NCI-H2196 (cell line): ENCODE results near the gene CCR5.

Experiments
- DNase-seq: peaks from one replicate; lab custom pipeline; 2025; ENCODE audit not compliant: unreplicated experiment; lab: John Stamatoyannopoulos, UW

Gene CCR5

DNA sequence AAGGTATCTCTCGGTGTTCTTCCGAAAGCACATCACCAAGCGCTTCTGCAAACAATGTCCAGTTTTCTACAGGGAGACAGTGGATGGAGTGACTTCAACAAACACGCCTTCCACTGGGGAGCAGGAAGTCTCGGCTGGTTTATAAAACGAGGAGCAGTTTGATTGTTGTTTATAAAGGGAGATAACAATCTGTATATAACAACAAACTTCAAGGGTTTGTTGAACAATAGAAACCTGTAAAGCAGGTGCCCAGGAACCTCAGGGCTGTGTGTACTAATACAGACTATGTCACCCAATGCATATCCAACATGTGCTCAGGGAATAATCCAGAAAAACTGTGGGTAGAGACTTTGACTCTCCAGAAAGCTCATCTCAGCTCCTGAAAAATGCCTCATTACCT lies 12.3 kb upstream of the CCR5 start:
- no peak for DNase-seq

DNA sequence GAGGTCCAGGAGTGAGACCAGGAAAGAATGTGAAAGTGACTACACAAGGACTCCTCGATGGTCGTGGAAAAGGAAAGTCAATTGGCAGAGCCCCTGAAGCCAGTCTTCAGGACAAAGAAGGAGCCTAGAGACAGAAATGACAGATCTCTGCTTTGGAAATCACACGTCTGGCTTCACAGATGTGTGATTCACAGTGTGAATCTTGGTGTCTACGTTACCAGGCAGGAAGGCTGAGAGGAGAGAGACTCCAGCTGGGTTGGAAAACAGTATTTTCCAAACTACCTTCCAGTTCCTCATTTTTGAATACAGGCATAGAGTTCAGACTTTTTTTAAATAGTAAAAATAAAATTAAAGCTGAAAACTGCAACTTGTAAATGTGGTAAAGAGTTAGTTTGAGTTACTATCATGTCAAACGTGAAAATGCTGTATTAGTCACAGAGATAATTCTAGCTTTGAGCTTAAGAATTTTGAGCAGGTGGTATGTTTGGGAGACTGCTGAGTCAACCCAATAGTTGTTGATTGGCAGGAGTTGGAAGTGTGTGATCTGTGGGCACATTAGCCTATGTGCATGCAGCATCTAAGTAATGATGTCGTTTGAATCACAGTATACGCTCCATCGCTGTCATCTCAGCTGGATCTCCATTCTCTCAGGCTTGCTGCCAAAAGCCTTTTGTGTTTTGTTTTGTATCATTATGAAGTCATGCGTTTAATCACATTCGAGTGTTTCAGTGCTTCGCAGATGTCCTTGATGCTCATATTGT lies 10.8 kb upstream of the CCR5 start:
- DNase-seq, result peak; percentile 39

DNA sequence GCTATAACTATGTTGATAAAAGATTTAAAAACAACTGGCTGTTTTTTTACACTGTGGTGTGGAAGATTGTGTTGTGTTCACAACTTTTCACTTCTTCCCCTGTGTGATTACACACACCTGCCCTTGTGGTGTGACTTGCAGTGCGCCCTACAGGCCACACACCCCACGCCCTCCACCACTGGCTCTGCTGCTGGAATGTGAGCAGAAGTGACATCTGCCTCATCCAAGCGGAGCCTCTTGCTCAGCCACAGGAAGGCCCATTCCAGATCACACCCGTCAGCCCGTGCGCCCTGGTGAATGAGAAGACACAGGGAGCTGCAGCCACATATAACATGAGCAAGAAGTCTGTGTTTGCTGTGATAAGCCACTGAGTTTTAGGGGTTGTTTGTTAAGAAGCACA lies 9.8 kb upstream of the CCR5 start:
- DNase-seq, result no peak

DNA sequence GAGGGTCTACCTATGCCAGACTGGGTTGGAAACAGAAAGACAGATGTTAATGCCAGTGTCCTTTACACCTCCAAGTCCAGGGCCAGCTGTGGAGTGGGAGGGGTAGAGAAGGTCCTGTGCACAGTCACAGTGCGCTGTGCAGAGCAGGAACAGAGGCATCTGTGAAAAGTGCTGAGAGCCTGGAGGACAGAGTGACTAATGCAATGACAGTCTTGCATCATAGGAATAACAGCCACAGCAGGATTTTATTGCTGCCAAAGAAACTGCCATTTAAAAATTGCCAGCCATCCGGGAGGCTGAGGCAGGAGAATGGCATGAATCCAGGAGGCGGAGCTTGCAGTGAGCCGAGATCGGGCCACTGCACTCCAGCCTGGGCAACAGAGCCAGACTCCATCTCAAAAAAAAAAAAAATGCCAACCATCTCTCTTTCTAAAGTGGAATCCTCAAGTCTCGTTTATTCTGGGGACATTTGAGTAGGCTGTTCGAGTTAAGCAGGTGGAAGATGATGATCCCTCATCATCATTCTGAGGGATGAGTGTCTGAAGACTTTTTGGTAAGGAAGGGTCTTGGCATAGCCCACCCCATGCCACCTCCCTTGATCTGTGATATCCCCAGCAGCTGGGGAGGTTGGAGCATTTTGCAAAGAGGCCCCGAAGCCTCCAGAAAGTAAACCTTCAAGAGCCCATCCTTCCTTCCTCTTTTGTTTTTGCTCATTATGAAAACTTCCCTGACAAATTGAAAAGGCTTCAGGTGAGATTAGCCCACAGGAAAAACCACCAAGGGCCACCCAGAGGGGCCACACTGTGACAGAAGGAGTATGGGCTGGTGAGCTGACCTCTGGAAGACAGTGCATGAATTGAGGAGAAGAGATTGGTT lies 9.1 kb upstream of the CCR5 start:
- DNase-seq, result no peak

DNA sequence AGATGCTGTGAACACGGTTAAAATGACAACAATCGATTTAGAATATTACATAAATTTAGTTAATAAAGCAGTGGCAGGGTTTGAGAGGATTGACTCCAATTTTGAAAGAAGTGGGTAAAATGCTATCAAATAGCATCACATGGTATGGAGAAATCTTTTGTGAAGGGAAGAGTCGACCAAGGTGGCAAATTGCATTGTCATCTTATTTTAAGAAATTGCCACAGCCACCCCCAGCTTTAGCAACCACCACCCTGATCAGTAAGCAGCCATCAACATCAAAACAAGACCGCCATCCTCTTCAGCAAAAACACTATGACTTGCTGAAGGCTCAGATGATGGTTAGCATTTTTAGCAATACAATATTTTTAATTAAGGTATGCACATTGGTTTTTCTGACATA lies 5.7 kb upstream of the CCR5 start:
- no peak for DNase-seq

DNA sequence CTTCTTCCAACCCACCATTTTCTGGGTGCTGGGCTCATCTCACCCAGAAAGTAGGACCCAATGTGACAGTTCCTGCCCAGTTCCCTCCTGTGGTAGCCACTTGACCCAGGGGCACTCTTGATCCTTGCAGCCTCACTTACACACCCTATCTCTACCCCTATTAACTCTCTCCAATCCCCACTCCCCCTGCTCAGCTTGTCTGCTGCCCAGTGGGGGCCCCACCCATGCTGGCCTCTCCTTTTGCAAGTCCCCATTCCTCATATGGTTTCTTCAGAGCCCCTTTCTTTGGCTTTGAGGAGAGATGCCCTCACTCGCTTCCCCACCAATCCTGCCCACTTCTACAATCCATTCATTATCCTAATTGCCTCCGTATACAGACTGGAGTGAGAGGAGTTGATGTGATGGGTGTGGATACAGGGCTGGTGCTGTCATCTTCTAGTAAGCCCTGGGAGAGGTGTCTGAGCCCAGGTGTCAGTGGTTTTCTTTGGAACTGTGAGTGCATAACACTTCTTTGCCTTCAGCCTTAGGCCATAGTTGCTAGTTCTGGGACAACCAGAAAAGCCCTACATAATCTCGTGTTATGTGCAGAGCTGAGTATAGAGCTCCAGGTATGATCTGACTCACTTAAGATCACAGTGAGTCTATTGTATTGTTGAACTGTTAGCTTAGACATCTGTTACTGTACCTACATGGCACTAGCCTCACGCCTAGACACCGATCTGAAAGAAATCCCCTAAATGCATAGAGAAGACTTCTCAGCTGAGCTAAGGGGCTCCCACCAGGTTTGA lies 4.8 kb upstream of the CCR5 start:
- DNase-seq, result no peak

DNA sequence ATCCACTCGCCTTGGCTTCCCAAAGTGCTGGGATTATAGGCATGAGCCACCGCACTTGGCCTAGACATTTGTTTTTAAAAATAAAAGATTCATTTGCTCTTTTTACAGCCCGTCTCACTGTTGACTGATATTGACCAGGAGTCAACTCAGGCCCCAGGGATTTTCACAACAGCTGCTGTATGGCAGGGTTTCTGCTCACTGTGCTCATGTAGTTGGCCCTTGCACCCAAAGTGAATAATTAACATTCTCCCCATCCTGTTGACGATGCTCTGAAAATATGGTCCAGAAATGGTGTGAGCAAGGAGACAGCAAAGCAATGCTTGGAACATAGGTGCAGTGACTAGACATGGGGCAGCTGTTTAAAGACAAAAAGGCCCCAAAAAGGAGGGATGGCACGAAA lies 2.9 kb upstream of the CCR5 start:
- DNase-seq, result no peak

DNA sequence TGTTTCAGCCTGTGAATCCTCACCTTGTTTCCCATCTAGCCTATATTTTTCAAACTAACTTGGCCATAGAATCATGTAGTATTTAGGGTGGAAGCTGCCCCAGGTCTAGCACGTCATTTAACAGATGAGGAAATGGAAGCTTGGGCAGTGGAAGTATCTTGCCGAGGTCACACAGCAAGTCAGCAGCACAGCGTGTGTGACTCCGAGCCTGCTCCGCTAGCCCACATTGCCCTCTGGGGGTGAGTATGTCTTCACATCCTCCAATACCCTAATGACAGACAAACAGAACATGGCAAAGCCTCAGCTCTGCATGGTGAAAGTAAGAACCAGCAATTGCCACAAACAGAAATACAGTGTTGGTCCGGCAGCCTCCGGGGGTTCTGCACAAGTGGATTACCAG lies 2.2 kb upstream of the CCR5 start:
- DNase-seq, result no peak

DNA sequence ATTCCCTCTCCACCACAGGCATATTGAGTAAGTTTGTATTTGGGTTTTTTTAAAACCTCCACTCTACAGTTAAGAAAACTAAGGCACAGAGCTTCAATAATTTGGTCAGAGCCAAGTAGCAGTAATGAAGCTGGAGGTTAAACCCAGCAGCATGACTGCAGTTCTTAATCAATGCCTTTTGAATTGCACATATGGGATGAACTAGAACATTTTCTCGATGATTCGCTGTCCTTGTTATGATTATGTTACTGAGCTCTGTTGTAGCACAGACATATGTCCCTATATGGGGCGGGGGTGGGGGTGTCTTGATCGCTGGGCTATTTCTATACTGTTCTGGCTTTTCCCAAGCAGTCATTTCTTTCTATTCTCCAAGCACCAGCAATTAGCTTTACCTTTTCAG lies 1.6 kb upstream of the CCR5 start:
- DNase-seq, result no peak

DNA sequence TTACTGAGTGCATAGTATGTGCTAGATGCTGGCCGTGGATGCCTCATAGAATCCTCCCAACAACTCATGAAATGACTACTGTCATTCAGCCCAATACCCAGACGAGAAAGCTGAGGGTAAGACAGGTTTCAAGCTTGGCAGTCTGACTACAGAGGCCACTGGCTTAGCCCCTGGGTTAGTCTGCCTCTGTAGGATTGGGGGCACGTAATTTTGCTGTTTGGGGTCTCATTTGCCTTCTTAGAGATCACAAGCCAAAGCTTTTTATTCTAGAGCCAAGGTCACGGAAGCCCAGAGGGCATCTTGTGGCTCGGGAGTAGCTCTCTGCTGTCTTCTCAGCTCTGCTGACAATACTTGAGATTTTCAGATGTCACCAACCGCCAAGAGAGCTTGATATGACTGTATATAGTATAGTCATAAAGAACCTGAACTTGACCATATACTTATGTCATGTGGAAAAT lies 1.0 kb upstream of the CCR5 start:
- no peak for DNase-seq

DNA sequence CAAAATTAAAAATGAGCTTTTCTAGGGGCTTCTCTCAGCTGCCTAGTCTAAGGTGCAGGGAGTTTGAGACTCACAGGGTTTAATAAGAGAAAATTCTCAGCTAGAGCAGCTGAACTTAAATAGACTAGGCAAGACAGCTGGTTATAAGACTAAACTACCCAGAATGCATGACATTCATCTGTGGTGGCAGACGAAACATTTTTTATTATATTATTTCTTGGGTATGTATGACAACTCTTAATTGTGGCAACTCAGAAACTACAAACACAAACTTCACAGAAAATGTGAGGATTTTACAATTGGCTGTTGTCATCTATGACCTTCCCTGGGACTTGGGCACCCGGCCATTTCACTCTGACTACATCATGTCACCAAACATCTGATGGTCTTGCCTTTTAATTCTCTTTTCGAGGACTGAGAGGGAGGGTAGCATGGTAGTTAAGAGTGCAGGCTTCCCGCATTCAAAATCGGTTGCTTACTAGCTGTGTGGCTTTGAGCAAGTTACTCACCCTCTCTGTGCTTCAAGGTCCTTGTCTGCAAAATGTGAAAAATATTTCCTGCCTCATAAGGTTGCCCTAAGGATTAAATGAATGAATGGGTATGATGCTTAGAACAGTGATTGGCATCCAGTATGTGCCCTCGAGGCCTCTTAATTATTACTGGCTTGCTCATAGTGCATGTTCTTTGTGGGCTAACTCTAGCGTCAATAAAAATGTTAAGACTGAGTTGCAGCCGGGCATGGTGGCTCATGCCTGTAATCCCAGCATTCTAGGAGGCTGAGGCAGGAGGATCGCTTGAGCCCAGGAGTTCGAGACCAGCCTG lies 984 bp downstream of the CCR5 start:
- no peak for DNase-seq

DNA sequence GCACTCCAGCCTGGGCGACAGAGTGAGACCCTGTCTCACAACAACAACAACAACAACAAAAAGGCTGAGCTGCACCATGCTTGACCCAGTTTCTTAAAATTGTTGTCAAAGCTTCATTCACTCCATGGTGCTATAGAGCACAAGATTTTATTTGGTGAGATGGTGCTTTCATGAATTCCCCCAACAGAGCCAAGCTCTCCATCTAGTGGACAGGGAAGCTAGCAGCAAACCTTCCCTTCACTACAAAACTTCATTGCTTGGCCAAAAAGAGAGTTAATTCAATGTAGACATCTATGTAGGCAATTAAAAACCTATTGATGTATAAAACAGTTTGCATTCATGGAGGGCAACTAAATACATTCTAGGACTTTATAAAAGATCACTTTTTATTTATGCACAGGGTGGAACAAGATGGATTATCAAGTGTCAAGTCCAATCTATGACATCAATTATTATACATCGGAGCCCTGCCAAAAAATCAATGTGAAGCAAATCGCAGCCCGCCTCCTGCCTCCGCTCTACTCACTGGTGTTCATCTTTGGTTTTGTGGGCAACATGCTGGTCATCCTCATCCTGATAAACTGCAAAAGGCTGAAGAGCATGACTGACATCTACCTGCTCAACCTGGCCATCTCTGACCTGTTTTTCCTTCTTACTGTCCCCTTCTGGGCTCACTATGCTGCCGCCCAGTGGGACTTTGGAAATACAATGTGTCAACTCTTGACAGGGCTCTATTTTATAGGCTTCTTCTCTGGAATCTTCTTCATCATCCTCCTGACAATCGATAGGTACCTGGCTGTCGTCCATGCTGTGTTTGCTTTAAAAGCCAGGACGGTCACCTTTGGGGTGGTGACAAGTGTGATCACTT lies 2.0 kb downstream of the CCR5 start:
- DNase-seq, result no peak

DNA sequence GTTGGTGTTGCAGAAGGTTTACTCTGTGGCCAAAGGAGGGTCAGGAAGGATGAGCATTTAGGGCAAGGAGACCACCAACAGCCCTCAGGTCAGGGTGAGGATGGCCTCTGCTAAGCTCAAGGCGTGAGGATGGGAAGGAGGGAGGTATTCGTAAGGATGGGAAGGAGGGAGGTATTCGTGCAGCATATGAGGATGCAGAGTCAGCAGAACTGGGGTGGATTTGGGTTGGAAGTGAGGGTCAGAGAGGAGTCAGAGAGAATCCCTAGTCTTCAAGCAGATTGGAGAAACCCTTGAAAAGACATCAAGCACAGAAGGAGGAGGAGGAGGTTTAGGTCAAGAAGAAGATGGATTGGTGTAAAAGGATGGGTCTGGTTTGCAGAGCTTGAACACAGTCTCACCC lies 4.0 kb downstream of the CCR5 start:
- DNase-seq, result no peak

DNA sequence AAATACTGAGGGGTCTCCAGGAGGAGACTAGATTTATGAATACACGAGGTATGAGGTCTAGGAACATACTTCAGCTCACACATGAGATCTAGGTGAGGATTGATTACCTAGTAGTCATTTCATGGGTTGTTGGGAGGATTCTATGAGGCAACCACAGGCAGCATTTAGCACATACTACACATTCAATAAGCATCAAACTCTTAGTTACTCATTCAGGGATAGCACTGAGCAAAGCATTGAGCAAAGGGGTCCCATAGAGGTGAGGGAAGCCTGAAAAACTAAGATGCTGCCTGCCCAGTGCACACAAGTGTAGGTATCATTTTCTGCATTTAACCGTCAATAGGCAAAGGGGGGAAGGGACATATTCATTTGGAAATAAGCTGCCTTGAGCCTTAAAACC lies 4.5 kb downstream of the CCR5 start:
- no peak for DNase-seq

DNA sequence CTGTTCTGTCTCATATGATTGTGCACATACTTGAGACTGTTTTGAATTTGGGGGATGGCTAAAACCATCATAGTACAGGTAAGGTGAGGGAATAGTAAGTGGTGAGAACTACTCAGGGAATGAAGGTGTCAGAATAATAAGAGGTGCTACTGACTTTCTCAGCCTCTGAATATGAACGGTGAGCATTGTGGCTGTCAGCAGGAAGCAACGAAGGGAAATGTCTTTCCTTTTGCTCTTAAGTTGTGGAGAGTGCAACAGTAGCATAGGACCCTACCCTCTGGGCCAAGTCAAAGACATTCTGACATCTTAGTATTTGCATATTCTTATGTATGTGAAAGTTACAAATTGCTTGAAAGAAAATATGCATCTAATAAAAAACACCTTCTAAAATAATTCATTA lies 5.1 kb downstream of the CCR5 start:
- DNase-seq, result no peak

DNA sequence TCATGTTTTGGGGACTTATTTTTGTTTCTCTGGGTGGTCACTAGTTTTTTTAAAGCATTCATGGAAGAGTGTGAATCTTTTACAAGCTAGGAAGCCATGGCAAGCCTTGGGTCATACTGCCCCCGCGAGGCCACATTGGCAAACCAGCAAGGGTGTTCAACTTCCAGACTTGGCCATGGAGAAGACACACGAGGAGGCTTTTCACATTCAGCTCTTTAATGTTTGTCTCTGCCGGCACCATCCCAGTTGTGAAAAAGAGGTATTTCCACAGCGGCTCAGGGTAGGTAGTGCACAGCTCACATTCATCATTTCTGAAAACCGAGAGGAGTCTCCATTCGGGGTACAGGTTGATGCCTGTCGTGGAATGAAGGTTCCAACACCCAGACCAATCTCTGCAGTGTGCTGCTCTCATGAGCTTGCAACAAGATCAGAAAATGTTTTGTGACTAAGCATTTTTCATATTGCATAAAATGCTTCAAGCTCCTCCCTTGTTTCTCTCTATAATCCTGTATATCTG lies 7.7 kb downstream of the CCR5 start:
- DNase-seq, result no peak

DNA sequence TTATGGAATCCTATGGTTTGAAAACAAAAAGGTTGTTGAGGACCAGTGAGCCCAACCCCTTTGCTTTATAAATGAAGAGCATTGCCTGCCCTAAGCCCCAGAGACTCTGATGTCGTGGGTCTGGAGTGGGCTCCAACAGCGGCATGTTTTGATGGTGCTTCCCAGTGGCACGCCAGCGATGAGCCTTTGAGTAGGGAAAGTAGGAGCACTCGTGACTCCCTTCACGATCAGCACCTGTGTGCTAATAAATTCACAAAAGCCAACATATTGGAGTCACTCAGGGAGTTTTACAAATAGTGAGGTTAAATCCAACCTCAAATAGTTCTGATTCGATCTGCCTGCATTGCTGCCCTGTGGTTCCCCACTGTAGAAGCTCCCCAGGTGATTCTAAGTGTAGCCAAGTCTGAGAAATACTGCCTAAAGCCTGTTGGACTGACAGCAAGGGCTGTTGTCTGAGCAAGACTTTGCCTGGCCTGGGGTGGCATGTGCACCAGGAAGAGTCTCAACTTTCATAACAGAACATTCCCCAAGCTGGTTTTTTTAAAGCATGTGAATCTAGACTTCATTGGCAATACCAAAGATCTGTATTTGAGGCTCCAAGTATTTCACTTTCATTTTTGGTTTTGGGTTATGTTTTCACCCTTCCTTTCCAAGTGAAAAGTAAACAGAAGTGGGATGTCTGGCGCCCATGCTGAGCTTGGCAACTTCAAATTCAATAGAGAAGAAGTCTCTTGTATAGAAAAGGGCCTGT lies 9.9 kb downstream of the CCR5 start:
- DNase-seq, result no peak

DNA sequence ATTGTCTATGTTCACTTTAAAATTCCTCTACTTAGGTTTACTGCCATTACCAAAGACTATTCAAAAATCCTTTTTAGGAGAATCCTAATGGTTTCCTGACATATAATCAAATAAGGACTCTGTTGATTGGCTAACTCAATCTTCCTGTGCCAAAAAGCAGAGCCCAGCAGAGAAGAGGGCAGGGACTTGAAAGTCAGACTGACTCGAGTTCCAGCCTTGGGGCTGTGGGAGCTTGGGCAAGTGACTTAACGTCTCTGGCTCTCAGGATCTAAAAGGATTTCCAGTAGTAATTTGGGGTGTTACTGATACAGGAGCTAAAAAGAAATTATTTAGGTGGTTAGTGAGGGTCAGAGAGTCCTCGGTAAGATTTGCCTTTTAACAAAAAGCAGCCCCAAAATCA lies 10.9 kb downstream of the CCR5 start:
- no peak for DNase-seq
